A172 (cell line): ENCODE results near the gene COL4A1. TPM values are rescaled to one million over a fixed set of nuclear protein-coding genes. Genes with fewer than 3 reads are reported as not detected.
A peak's percentile ranks its signal among the peaks of the same experiment; 100 is the strongest.

Experiments
- DNase-seq: peaks from one replicate; pipeline ENCODE4 v3.0.0-alpha.2; 2015; ENCODE audit warnings: low spot score
- total RNA-seq: library from RNA; depleted of rRNA; stranded (reverse); fragments of >200 nt; shearing (Covaris generic); gene quantifications from 2 replicates; pipeline ENCODE4 v1.2.3, GENCODE V29; 2014

Gene COL4A1
- total RNA-seq, 1 experiment from 2014 or later, result 221 TPM

DNA sequence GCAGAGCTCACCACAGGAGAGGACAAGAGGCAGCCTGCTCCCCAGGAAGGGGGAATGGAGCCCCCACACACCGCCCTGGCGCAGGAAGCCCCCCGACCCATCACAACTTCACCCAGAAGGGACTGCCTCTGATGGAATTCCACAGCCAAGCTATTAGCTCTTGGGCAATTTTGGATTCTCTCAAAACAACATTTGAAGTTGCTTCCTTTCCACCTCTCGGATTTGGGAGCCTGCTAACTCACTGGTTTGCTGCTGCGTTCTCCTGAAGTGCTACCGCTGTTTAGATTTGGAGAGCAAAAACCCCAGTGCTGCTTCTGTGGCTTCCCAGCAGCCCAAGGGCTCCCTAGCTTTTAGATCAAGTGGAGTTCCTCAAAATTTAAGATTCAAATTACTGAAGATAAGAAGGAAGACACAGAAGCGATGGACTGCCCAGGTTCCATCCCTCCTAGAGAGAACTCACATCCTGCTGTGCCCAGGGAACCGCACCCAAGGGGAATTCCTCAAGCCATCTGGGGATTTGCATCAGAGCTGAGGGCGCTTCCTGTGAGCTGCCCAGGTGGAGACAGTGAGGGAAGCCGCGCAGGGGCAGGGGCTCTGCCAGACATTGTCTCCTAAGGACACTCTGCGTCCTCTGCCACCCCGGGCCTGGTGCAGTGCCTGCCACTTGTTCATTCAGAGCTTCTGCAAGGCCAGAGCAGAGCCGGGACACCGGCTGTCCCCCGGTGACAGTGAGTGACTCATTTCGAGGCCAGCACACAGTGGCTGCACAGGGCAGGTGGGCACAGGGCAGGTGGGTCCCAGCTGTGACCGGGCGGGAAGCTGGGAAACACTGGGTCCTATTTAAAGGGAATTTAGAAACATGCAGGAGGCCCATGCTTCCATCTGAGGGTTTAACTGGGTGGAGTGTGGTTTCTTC is 45.5 kb downstream of the COL4A1 start:
- peak; percentile 80 for DNase-seq

DNA sequence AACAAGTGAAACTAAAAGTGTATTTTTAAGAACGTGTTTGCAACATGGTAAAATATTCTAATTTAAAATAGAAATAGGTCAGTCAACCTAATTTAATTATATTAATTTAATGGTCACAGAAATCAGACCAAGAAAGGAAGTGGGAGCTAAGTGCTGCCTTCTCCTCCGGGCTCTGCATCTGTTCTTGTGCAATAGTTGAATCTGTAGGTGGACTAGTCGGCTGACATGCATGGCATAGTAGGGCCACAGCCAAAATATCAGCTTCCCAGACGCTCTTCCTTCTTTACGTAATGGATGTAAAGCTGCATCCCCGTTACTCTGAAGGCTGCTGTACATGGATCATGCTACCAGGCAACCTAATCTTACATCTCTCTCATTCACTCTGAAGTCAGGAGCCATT is 47.3 kb downstream of the COL4A1 start:
- no peak for DNase-seq

DNA sequence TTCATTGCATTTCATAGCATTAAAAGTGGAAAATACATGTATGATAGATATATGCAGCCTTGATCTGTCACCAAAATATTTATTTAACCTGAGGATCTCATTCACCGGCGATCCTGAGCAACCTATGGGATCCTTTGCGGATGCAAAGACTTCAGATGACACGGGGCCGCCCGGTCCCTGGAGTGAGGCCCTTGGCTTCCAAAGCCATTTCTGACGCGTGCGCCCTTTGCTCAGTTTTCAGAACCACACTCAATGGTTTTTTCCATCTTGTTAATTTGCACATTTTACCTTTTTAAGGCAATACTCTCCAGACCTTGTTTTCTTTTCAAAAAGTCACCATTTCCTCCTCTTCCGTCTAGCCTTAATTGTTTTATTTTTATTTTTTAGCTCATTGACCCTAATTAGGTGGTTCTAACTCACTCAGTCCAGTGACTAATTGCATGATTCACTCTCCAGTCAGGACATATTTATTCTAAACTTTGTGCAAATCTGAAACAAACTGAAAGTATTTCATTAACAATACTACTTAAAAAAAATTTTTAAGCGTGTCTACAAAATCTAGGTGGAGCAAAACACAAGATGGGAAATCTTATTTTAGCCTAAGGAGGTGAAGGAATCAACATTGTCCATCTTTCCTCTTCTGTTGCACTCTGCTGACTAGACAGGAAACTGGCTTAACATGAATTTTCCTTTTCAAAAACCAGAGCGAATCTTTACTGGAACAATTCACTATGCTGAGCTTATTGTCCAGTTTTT is 47.9 kb downstream of the COL4A1 start:
- peak; percentile 65 for DNase-seq

DNA sequence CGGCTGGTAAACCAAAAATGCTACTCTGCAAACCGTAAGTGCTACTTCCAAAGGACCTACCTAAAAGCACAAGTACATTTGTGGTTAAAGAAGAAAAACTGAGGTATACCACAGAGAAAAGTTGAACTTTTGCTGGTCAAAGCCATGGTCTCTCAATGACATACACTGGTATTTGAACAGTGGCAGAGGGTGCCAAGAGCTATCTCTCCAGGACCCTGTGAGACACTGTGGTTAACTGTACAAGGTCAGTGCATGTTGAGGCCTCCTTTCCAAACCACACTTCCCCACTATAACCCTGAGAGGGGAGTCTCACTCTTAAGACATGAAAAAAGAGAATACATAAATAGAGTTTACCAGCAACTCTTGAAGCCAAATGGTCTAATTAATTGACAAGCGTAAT is 49.5 kb downstream of the COL4A1 start:
- no peak for DNase-seq

DNA sequence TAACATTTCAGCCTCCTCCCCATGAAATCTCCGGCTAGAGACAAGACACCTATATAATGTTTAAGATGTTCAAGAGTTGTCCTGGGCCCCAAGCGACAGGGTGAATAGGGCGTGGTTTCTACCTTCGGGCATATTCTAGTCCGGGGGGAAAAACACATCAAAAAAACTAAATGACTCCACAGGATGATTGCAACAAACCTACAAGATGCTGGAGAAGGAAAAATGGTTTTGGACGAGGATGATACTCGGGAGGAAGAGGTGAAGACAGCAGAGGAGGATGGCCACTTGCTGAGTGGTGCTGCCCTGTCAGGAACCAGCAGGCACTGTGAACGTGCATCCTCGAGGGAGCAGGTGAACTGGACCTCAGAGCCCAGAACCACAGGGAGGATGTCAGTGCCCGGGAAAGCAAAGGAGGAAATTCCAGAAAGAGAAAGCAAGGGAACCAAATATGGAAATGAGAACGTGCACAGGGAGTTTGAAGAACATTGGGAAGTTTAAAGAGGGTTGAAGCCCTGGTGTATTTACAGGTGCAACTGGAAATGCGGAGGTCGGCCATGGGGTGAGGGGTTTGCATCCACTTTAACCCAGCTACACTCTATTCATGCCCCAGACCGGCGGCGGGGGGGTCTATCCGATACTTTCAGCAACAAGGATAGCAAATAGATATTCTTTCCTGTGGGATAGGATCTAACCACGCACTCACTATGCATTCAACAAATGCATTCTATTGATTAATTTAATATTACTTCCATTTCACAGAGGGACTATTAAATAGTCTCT is 50.6 kb downstream of the COL4A1 start:
- no peak for DNase-seq

DNA sequence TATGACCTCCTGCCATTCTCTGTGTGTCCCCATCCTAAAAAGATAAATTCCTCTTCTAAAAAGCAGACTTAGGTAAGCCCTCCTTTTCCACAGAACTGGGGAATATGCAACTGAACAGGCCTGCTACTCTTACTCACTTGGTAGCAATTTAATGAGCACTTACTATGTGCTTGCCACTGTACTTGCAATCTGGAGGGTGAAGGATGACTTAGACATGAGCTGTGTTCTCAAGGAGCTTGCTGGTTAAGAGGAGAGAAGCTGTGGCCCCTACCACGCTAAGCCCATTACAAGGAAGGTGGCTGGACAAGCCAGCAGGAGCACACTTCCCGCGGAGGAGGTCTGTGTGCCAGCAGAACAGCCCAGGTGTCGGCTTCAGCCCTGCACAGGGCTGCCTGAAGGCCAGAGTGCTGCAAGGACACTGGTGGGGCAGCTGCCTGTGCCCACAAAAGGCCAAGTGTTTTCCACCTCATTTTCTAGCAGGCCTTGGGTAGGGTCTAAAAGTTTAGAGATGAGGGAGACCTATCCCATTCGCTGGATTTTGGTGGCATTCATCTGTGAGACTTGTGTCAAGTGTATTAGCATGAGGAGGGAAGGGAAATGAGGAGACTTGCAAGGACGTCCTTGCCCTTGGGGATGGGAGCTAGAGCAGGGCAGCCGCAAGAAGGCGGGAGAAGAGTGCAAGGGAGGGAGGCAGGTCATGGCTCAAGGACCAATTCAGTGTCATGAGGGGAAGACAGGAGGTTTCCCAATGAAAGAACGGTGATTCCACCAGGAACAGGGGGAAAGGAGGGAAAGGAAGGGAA is 52.0 kb downstream of the COL4A1 start:
- DNase-seq, result no peak

DNA sequence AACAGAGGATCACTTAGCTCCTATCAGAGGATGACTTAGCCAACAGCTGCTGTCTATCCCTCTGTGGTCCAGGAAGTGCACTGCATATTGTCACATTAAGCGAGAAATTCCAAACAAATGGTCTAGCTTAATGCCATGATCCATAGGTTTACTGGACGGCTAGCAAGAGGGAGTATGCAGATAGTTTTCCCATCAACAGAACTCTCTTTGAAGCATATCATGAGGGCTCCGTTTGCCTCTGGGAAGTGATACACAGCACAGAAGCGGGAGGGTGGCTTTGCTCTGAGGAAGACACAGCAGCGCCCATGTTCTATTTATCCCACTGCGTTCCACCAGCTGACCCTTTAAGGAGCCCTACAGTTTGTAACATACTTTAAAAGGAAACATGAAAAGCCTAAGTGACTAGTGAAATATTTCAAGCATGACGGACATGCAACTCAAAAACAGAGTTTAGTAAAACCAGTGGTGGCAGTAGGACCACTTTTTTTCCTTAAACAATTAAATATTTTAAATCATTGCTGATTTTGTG is 52.7 kb downstream of the COL4A1 start:
- no peak for DNase-seq

DNA sequence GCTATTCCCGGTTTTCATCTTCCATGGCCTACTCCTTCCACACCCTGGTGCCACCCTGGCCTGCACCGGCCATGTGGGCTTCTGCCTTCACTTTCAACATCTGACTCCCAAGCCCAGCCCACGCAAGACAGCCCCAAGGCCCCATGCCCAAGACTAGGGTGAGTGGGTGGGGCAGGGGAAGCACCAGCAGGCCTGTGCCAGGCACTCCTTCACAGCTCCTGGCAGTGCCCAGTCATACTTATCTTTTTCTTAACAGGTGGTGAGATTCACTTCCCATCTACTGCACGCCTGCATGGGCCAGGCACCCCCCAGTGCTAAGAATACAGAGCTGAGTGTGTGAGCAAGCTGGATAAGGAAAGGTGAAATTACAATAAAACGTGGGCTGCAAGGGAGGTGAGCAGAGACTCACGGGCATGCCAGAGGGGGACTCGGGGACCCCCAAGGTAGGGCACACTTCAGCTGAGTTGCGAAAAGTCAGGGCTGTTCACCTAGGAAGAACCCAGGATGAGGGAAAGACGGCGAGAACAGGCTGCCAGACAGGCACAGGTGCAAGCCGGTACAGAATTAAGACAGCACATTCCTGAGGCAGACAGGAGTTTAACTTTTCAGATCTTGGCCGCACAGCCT is 55.7 kb downstream of the COL4A1 start:
- DNase-seq, result no peak

DNA sequence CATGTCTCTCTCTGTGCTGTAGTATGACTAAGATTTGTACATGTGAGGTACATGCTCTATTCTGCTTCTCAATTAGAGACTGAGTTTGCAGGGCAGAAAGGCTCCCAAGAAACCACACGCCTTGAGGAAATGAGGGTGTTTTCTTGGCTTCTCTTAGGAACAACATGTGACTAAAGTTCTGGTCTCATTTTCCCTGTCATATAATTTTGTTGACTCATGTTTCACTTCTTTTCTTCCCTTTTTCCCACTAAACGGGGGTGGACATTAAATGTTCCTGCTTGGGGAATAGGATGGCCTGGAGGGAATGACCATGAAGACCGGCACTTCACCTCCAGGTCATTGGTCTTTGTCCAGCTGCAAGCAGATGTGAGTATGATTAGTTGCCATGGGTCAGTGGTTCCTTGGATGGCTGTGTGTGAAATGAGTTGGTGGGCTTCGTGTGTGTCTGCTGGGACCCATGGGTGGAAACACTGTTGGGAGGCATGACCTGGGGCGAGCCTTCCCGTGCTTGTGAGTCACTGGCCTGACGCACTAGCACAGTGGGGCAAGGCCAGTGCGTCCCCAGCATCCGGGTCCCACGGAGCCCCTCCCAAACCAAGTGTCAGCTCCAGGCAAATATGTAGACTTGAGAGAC is 56.6 kb downstream of the COL4A1 start:
- peak; percentile 71 for DNase-seq

DNA sequence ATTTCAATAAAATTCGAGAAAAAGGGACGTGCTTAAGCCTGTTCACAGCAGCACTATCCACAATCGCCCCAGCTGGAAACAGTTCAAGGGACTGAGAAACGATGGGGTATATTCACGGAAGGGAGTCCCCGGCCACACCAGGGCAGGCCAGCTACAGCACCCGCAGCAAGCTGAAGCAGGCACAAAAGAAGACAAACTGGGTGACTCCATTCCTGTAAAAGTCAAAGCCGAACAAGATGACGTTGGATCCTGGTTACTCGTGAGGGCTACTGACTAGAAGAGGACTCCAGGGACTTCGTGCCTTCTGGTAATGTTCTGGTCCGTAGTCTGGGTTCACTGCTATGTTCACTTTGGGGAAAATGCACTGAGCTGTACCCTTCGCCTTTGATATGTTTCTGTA is 57.6 kb downstream of the COL4A1 start:
- DNase-seq, result no peak

DNA sequence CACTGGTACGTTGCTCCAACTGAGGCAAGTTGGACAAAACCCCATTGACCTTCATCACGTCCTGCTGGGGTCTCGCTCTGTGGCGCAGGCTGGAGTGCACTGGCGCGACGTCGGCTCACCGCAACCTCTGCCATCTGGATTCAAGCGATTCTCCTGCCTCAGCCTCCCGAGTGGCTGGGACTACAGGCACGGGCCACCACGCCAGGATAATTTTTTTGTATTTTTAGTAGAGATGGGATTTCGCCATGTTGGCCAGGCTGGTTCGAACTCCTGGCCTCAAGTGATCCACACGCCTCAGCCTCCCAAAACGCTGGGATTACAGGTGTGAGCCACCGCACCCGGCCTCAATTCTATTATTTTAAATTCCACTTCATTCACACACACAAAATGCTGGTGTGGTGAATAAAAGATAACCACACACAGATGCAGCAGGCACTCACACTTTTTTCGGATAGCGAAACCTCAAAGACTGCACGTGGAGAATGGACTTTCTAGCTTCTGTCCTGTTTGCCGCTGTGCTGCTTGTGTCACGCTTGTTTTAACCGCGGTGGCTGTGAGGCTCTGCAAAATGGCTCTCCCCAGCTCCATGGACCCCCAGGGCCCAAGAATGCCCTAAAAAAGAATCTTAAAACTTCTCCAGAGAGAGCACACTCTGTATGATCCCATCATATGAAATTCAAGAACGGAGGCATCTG is 58.4 kb downstream of the COL4A1 start:
- no peak for DNase-seq

DNA sequence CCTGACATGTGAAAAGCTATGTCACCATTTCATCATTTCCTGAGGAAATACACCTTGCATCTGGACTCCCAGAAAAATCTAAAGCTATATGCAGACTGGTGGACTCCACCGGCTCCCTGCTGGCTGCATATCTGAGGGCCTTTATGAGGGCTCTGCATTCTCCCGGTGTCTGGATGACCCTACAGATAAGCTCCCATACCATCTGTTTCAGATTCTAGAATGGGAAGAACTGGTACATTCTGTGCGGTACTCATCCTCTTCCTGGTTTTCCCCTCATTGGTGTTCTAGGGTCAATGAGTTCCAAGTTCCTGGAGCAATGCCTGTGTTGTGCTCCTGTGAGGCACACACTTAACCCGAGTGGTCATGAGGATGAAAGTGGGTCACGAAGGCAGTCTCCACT is 60.4 kb downstream of the COL4A1 start:
- DNase-seq, result no peak

DNA sequence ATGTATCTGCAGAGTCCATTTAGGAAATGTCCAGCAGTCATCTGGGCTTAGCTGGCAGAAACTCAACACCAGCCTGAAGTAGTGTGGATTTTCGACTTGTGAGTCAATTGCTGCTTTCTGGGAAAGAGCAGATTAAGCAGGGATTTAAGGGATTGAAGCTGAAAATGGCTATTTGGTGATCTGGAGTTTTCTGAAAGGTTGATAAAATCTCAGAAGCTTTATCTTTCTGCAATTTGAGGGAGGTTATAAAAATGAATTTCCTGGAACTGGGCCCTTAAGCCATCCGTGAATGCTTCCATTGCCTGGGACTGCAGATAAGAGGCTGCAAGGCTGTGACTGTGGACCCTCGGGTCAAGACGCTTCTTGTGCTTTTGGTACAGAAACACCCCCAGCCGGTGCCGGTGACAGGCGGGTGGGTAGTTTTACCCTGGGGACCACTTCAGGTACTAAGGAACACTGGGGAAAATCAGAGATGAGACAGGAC is 61.5 kb downstream of the COL4A1 start:
- no peak for DNase-seq

DNA sequence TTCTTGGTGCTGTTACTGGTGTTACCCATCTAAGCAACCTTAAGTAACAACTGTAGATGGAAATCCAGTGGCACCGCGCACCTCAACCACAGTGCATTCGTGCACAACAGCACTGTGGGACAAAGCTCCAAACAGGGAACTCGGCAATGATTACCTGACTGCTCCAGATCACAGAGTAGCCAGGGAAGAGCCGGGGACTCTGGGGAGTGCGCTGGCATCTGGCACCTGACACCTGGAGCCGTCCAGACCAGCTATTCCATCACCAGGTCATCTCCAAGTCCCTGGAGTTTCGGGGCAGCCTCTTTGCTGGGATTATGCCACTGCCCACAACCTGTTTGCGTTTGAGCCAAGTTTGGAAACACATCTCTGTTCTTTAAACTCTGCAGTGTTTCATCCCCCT is 62.0 kb downstream of the COL4A1 start:
- DNase-seq, result no peak

DNA sequence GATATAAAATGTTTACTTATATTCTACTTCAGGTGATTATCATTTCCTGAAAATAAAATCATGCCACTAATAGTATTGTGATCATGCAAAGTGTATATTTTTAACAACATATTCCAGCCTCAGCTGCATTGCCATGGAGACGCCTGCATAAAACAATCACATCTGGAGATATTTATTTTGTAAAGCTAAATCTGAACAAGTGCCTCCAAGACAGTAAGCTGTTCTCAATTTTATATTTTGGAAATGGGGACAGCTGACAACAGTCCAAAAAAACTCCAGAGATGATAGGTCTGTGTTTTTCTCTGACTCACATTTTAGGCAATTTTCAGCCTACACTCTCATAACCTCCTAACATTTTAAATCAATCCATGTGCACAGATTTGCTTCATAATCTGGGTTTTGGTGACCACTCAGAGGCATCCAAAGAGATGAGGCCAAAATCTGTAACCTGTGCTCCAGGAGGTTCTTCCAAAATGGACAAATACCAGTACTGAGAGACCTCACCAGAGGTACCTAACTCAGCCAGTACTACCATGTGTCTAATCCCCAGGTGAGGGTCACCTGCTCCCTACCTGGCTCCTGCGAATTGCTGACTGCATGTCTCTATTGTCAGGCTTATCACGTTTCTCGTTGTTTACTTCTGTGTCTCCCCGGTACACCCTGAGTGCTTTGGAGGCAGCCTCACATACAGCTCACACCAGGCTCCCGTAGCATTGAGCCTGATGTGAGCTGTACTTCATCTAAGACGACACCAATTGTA is 62.7 kb downstream of the COL4A1 start:
- DNase-seq, result no peak

DNA sequence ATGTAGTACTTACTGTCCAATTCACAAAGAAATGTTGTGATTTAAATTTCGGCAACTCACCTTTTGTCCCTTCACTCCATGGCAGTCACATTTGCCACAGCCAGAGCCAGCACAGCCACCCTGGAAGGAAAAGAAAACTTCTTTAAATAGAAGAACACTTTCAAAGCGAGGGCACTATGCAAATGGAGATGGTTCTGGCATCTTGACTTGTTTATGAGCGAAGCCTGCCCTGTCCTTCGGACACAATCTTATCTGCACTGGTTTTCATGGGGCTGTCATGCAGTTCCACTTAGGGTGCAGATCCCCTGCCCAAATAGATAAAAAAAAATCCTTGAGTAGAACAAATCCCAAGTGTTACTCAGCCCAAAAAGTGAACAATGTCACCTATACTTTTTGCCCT is 64.3 kb downstream of the COL4A1 start:
- no peak for DNase-seq

DNA sequence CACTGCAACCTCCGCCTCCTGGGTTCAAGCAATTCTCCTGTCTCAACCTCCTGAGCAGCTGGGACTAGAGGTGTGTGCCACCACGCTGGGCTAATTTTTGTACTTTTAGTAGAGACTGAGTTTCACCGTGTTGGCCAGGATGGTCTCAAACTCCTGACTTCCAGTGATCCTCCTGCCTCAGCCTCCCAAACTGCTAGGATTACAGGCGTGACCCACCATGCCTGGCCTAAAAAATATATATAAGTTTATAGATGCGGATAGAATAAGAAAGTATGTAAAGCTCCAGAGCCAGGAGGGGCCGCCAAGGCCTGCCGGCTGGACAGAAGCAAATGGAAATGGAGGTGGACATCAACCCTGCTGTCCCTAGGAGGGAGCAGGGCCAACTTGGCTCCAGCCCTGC is 66.0 kb downstream of the COL4A1 start:
- DNase-seq, result no peak

DNA sequence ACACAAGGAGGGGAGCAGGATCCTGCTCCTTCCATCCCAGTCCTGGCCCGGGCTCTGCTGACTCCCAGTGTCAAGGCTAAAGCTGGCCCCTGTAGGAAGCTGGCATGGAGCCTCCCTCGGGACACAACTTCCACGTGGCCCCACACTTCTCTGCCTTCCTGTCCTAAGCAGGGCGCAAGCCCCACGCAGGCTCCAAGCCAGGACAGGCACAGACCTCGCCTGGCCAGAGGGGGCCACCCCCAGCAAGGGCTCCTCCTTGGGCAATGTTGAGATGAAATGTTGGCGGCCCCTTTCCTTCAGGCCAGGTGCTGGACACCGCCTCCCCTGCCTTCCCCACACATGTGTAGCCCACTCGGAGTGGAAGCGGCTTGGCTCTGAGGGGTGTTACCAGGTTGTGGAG is 66.6 kb downstream of the COL4A1 start:
- DNase-seq, result no peak
